HepG2 (cell line): ENCODE results near the gene XPC. TPM values are rescaled to one million over a fixed set of nuclear protein-coding genes. Genes with fewer than 3 reads are reported as not detected.
A peak's percentile ranks its signal among the peaks of the same experiment; 100 is the strongest.

Experiments
- ATAC-seq: fragments of 200-7000 bp; cut with Tn5 transposase; 3 replicates; pipeline ENCODE4 v1.9.1; 2020; ENCODE audit warnings: mild to moderate bottlenecking, moderate library complexity
- BruUV-seq: library from RNA; stranded (reverse); fragments of 400-500 nt; replicated peaks from 2 replicates; lab custom pipeline; 2021; lab: Mats Ljungman, UMichigan
- CTCF ChIA-PET: fragments of 300-600 bp; formaldehyde crosslinking; extraction: SDS; loops from one replicate; lab custom pipeline; 2021; ENCODE audit warnings: low total read pairs, inconsistent platforms, low intra/inter-chr PET ratio; lab: Yijun Ruan, JAX
- POLR2A ChIA-PET: fragments of 350-600 bp; sonication (Branson Sonifier 250); formaldehyde crosslinking; loops from one replicate; lab custom pipeline; 2020; ENCODE audit warnings: antibody characterized with exemption, inconsistent platforms; lab: Yijun Ruan, JAX
- DNase-seq: peaks from one replicate; pipeline ENCODE4 v3.0.0-alpha.2; 2015; ENCODE audit warnings: low spot score
- FAIRE-seq: peaks from 3 replicates; lab custom pipeline; 2011; peaks lifted over from hg19 to GRCh38; lab: Jason Lieb, UNC
- H2AFZ ChIP-seq: one replicate; pipeline ENCODE4 v1.6.1; 2011; ENCODE audit warnings: low read length, inconsistent platforms
- H3K27ac ChIP-seq: fragments of 300-600 bp; 3 replicates; pipeline ENCODE4 v1.8.0; 2011; ENCODE audit warnings: mixed run types, mild to moderate bottlenecking, mixed read lengths, low read length, inconsistent platforms; ENCODE audit not compliant: insufficient read depth; ENCODE audit errors: extremely low read length
- H3K27me3 ChIP-seq, 2 experiments: fragments of 200-600 bp in 1 of 2; 2 replicates in 1 of 2; 3 replicates in 1 of 2; pipeline versions ENCODE4 v1.6.0 to v1.8.0; 2011; ENCODE audit warnings: low read length in 2 of 2, mild to moderate bottlenecking in 2 of 2, moderate library complexity in 2 of 2, inconsistent platforms in 1 of 2; ENCODE audit not compliant: insufficient read depth in 2 of 2, control insufficient read depth in 1 of 2
- H3K36me3 ChIP-seq, 2 experiments: fragments of 200-600 bp in 1 of 2; replicated peaks in 1 of 2; 2 replicates in 1 of 2; 3 replicates in 1 of 2; pipeline versions ENCODE4 v1.5.1 to v1.8.0; 2011; ENCODE audit warnings: low read length in 2 of 2, inconsistent platforms in 1 of 2; ENCODE audit not compliant: insufficient read depth in 2 of 2, control insufficient read depth in 1 of 2
- H3K4me1 ChIP-seq: 2 replicates; pipeline ENCODE4 v1.5.1; 2012; ENCODE audit warnings: low read length, inconsistent platforms; ENCODE audit not compliant: insufficient read depth
- H3K4me2 ChIP-seq: 2 replicates; pipeline ENCODE4 v1.6.0; 2011; ENCODE audit warnings: low read depth, low read length, inconsistent platforms
- H3K4me3 ChIP-seq, 3 experiments: fragments of 200-600 bp in 1 of 3; sonication (generic), shearing (Covaris generic) in 1 of 3; replicated peaks in 1 of 3; 2 replicates each; pipeline ENCODE4 v1.5.1; 2011 to 2016; ENCODE audit warnings: low read length in 3 of 3, inconsistent platforms in 2 of 3, low read depth in 2 of 3, mild to moderate bottlenecking in 2 of 3, control low read depth in 1 of 3, mixed read lengths in 1 of 3; ENCODE audit not compliant: insufficient read depth in 1 of 3
- H3K79me2 ChIP-seq: one replicate; pipeline ENCODE4 v1.6.1; 2011; ENCODE audit warnings: low read length, inconsistent platforms; ENCODE audit not compliant: insufficient read depth
- H3K9ac ChIP-seq: 2 replicates; pipeline ENCODE4 v1.6.0; 2011; ENCODE audit warnings: mild to moderate bottlenecking, low read depth, low read length, inconsistent platforms; ENCODE audit not compliant: insufficient read depth
- H3K9me3 ChIP-seq: 2 replicates; pipeline ENCODE4 v1.5.1; 2012; ENCODE audit warnings: mild to moderate bottlenecking, low read length
- H4K20me1 ChIP-seq: 2 replicates; pipeline ENCODE4 v1.6.0; 2011; ENCODE audit warnings: inconsistent platforms, mild to moderate bottlenecking, low read length, moderate library complexity; ENCODE audit not compliant: insufficient read depth
- CTCF ChIP-seq: sonication (generic); formaldehyde crosslinking; IDR thresholded peaks from 2 replicates; pipeline ENCODE4 v1.5.0; 2020; ENCODE audit warnings: mild to moderate bottlenecking, missing genetic modification reagents, moderate library complexity
- GPBP1L1 ChIP-seq: sonication (generic); formaldehyde crosslinking; IDR thresholded peaks from 2 replicates; pipeline ENCODE4 v1.5.0; 2020; ENCODE audit warnings: mild to moderate bottlenecking, missing genetic modification reagents
- ZBTB20 ChIP-seq: sonication (generic); formaldehyde crosslinking; IDR thresholded peaks from 2 replicates; pipeline ENCODE4 v1.8.1; 2023; ENCODE audit warnings: missing genetic modification reagents, low read depth, mild to moderate bottlenecking, borderline replicate concordance
- ZHX1 ChIP-seq: sonication (generic); formaldehyde crosslinking; IDR thresholded peaks from 2 replicates; pipeline ENCODE4 v1.8.1; 2022; ENCODE audit warnings: low read depth, mild to moderate bottlenecking, missing genetic modification reagents
- ZNF530 ChIP-seq: sonication (generic); formaldehyde crosslinking; IDR thresholded peaks from 2 replicates; pipeline ENCODE4 v1.5.0; 2020; ENCODE audit warnings: low read depth, mild to moderate bottlenecking, missing genetic modification reagents
- WGBS: methylation state at CpG from one replicate; pipeline ENCODE4 v1.1.6; 2017; ENCODE audit warnings: low lambda C conversion rate; 5-methylcytosine and 5-hydroxymethylcytosine counted together
- in situ Hi-C: cut with HindIII; loops from 2 replicates; pipeline ENCODE4 v1.10.0; 2017; ENCODE audit warnings: low pct_unique_long_range_greater_than_20kb; ENCODE audit not compliant: extremely low pct_ligation_motif_present
- intact Hi-C: fragments of 100-400 bp; cut with micrococcal nuclease; formaldehyde crosslinking; loops from one replicate; pipeline ENCODE4 v1.10.0; 2022; ENCODE audit not compliant: unreplicated experiment
- polyA plus RNA-seq, 8 experiments: library from polyadenylated mRNA; depleted of rRNA in 3 of 8; stranded (reverse) in 7 of 8; unstranded in 1 of 8; fragments of >200 nt; fragmentation: Illumina TruSeq in 4 of 8; extraction: Trizol in 4 of 8; gene quantifications; 2 replicates each; pipeline versions ENCODE4 v1.2.1 to v1.2.3, GENCODE V29; 2011 to 2016; ENCODE audit warnings: low read depth in 4 of 8, missing spikeins in 1 of 8, mixed read lengths in 1 of 8; ENCODE audit not compliant: insufficient read depth in 1 of 8
- total RNA-seq, 5 experiments: library from RNA; depleted of rRNA; stranded (reverse); fragments of >200 nt; fragmentation: Illumina TruSeq; extraction: Trizol; gene quantifications; 2 replicates each; pipeline ENCODE4 v1.2.3, GENCODE V29; 2016; ENCODE audit warnings: low read depth in 1 of 5

XPC gene
- total and polyA plus RNA-seq, 2 of the 13 experiments (the other 11 are each of a cell fraction or from before 2014, with no cell fraction given) = 9.4 to 24.1 TPM

GRCh38 chr3:14153663-14154062 is 24.7 kb downstream of the XPC start (continued):
- no peak for TF ChIP-seq ZHX1 (CRISPR knock-in tag)
- no peak for TF ChIP-seq GPBP1L1 (CRISPR knock-in tag)
- TF ChIP-seq ZNF530 (CRISPR knock-in tag) = no peak

- no peaks in the 10 kb centered on the region for H3K9me3 ChIP-seq
- H3K4me2 ChIP-seq = no peak overlapping the region
- H3K4me1 ChIP-seq = no peaks in the 10 kb centered on the region
- DNase-seq = no peak
- intact Hi-C loops = no loop called here
- H3K9ac ChIP-seq = no peak overlapping the region
- ATAC-seq = no peak
- peaks cover under 1% of the 10 kb centered on the region; the same call in 1 of the 2 replicates for H4K20me1 ChIP-seq
- no peaks in the 10 kb centered on the region for H3K27me3 ChIP-seq
- FAIRE-seq = no peak
- no peaks in the 10 kb centered on the region for H3K79me2 ChIP-seq
- peaks cover 14 to 44% of the 10 kb centered on the region in 2 experiments for H3K36me3 ChIP-seq
- in situ Hi-C loops = no loop called here
- POLR2A ChIA-PET = no interaction called here
- no peak overlapping the region for H3K4me3 ChIP-seq
- H2AFZ ChIP-seq = no peak overlapping the region
- 90% methylated on average over 4 of the region's 4 CpGs for WGBS
- BruUV-seq = no TSS peak
- no peak overlapping the region for H3K27ac ChIP-seq
- TF ChIP-seq ZBTB20 = no peak
- 0 out of 2 replicates have a peak, but pooled peaks have one; percentile 0 for TF ChIP-seq CTCF (CRISPR knock-in tag)
- CTCF ChIA-PET = no interaction called here
These were observed 25.4 kb downstream of the XPC start for GRCh38 chr3:14152963-14153355.
